H1 (cell line): Measurements from ENCODE around the gene SMIM7. TPM values are rescaled to one million over a fixed set of nuclear protein-coding genes. Genes with fewer than 3 reads are reported as not detected.

Experiments used
- CTCF ChIA-PET: fragments of 300-600 bp; sonication (Branson Sonifier 250); formaldehyde crosslinking; loops from one replicate; lab custom pipeline; 2021; ENCODE audit not compliant: partially characterized antibody; lab: Charles Lee
- POLR2A ChIA-PET: fragments of 300-600 bp; sonication (Branson Sonifier 250); formaldehyde crosslinking; loops from one replicate; lab custom pipeline; 2021; ENCODE audit warnings: inconsistent platforms; ENCODE audit not compliant: partially characterized antibody; lab: Charles Lee
- DNase-seq, 2 experiments: peaks; one replicate each; pipeline versions ENCODE4 v3.0.0 to v3.0.0-alpha.2; 2010 to 2022; ENCODE audit warnings: low spot score in 2 of 2, low read depth in 1 of 2, mixed read lengths in 1 of 2
- FAIRE-seq: peaks from 2 replicates; lab custom pipeline; 2011; peaks lifted over from hg19 to GRCh38; lab: Jason Lieb, UNC
- H2AFZ ChIP-seq: 2 replicates; pipeline ENCODE4 v1.8.1; 2012; ENCODE audit warnings: low read length, inconsistent platforms
- H2AK5ac ChIP-seq: 2 replicates; pipeline ENCODE4 v1.6.1; 2013; ENCODE audit warnings: low read depth, low read length
- H2BK120ac ChIP-seq: replicated peaks from 2 replicates; pipeline ENCODE3; 2013; ENCODE audit warnings: low read depth, low read length, inconsistent platforms
- H2BK12ac ChIP-seq: 2 replicates; pipeline ENCODE4 v1.6.1; 2013; ENCODE audit warnings: low read depth, low read length
- H2BK15ac ChIP-seq: 2 replicates; pipeline ENCODE4 v1.6.1; 2013; ENCODE audit warnings: low read length
- H2BK20ac ChIP-seq: 2 replicates; pipeline ENCODE4 v1.6.1; 2013; ENCODE audit warnings: low read length
- H2BK5ac ChIP-seq: 2 replicates; pipeline ENCODE4 v1.6.1; 2013; ENCODE audit warnings: low read depth, low read length
- H3K14ac ChIP-seq: 2 replicates; pipeline ENCODE4 v1.6.1; 2013; ENCODE audit warnings: inconsistent platforms; ENCODE audit not compliant: insufficient read length
- H3K18ac ChIP-seq: 2 replicates; pipeline ENCODE4 v1.6.1; 2013; ENCODE audit warnings: low read length; ENCODE audit errors: extremely low read depth
- H3K23ac ChIP-seq: 2 replicates; pipeline ENCODE4 v1.6.1; 2013; ENCODE audit warnings: inconsistent platforms; ENCODE audit not compliant: insufficient read length
- H3K23me2 ChIP-seq: 2 replicates; pipeline ENCODE4 v1.6.1; 2013; ENCODE audit warnings: low read depth, low read length
- H3K27ac ChIP-seq: 2 replicates; pipeline ENCODE4 v1.6.1; 2011; ENCODE audit warnings: low read depth, low read length, inconsistent platforms
- H3K27me3 ChIP-seq, 4 experiments: replicated peaks in 1 of 4; 1 replicate in 1 of 4; 2 replicates in 3 of 4; pipeline versions ENCODE4 v1.6.1 to v1.8.1; 2011 to 2013; ENCODE audit warnings: low read length in 3 of 4, mild to moderate bottlenecking in 3 of 4, inconsistent platforms in 2 of 4, mixed read lengths in 2 of 4, moderate library complexity in 1 of 4; ENCODE audit not compliant: control insufficient read depth in 3 of 4, insufficient read depth in 3 of 4; ENCODE audit errors: extremely low read depth in 1 of 4
- H3K36me3 ChIP-seq, 4 experiments: 2 replicates each; pipeline versions ENCODE4 v1.6.1 to v1.8.1; 2011 to 2013; ENCODE audit warnings: mild to moderate bottlenecking in 4 of 4, low read length in 3 of 4, moderate library complexity in 2 of 4, control low read depth in 1 of 4, inconsistent platforms in 1 of 4; ENCODE audit not compliant: insufficient read depth in 4 of 4, control insufficient read depth in 2 of 4
- H3K4ac ChIP-seq: replicated peaks from 2 replicates; pipeline ENCODE3; 2013; ENCODE audit warnings: low read length, low read depth, mixed read lengths, inconsistent platforms; ENCODE audit not compliant: insufficient read length
- H3K4me1 ChIP-seq, 4 experiments: replicated peaks in 1 of 4; 1 replicate in 1 of 4; 2 replicates in 3 of 4; pipeline versions ENCODE4 v1.6.1 to v1.8.1; 2011 to 2013; ENCODE audit warnings: low read length in 3 of 4, inconsistent platforms in 2 of 4, mixed read lengths in 1 of 4; ENCODE audit not compliant: insufficient read depth in 4 of 4, control insufficient read depth in 3 of 4
- H3K4me2 ChIP-seq, 2 experiments: 2 replicates each; pipeline versions ENCODE4 v1.6.1 to v1.8.1; 2011 to 2013; ENCODE audit warnings: low read depth in 2 of 2, low read length in 2 of 2, control low read depth in 1 of 2, inconsistent platforms in 1 of 2, mild to moderate bottlenecking in 1 of 2; ENCODE audit not compliant: insufficient read depth in 1 of 2
- H3K4me3 ChIP-seq, 4 experiments: fragments of 200-600, 300-600 bp in 1 of 4; sonication (generic), shearing (Covaris generic), sonication (Bioruptor Twin) in 1 of 4; 2 replicates each; pipeline versions ENCODE4 v1.5.1 to v1.8.1; 2011 to 2016; ENCODE audit warnings: low read length in 4 of 4, low read depth in 3 of 4, control low read depth in 2 of 4, inconsistent platforms in 2 of 4, mild to moderate bottlenecking in 2 of 4, mixed read lengths in 1 of 4, moderate library complexity in 1 of 4; ENCODE audit not compliant: insufficient read depth in 2 of 4; ENCODE audit errors: extremely low read depth in 1 of 4
- H3K56ac ChIP-seq: replicated peaks from 2 replicates; pipeline ENCODE3; 2013; ENCODE audit warnings: low read depth, mild to moderate bottlenecking, mixed read lengths, low read length, inconsistent platforms; ENCODE audit not compliant: insufficient read length
- H3K79me1 ChIP-seq: 2 replicates; pipeline ENCODE4 v1.6.1; 2013; ENCODE audit warnings: low read depth, low read length, control low read depth
- H3K79me2 ChIP-seq, 2 experiments: 2 replicates each; pipeline versions ENCODE4 v1.6.1 to v1.8.1; 2012 to 2013; ENCODE audit warnings: low read length in 2 of 2, mild to moderate bottlenecking in 2 of 2, inconsistent platforms in 1 of 2; ENCODE audit not compliant: insufficient read depth in 2 of 2, control insufficient read depth in 1 of 2
- H3K9ac ChIP-seq, 4 experiments: replicated peaks in 1 of 4; 1 replicate in 1 of 4; 2 replicates in 3 of 4; pipeline versions ENCODE4 v1.6.1 to v1.8.1; 2011 to 2013; ENCODE audit warnings: low read depth in 3 of 4, low read length in 3 of 4, control low read depth in 2 of 4, mild to moderate bottlenecking in 2 of 4, moderate library complexity in 2 of 4, inconsistent platforms in 1 of 4; ENCODE audit errors: extremely low read depth in 1 of 4
- H3K9me3 ChIP-seq, 2 experiments: 2 replicates each; pipeline versions ENCODE4 v1.6.1 to v1.8.1; 2012 to 2013; ENCODE audit warnings: mild to moderate bottlenecking in 2 of 2, moderate library complexity in 2 of 2, control low read depth in 1 of 2, inconsistent platforms in 1 of 2, low read depth in 1 of 2, low read length in 1 of 2, mixed read lengths in 1 of 2; ENCODE audit not compliant: insufficient read depth in 2 of 2
- H4K20me1 ChIP-seq, 2 experiments: replicated peaks in 1 of 2; 2 replicates each; pipeline versions ENCODE3 to v1.8.1; 2011 to 2013; ENCODE audit warnings: inconsistent platforms in 2 of 2, low read length in 2 of 2, mild to moderate bottlenecking in 1 of 2; ENCODE audit not compliant: insufficient read depth in 2 of 2, control insufficient read depth in 1 of 2
- H4K5ac ChIP-seq: 2 replicates; pipeline ENCODE4 v1.6.1; 2013; ENCODE audit warnings: low read length, low read depth, mixed read lengths, inconsistent platforms; ENCODE audit not compliant: insufficient read length
- H4K8ac ChIP-seq: 2 replicates; pipeline ENCODE4 v1.8.0; 2013; ENCODE audit warnings: mild to moderate bottlenecking, moderate library complexity, low read length, inconsistent platforms; ENCODE audit not compliant: insufficient read depth; ENCODE audit errors: extremely low read depth
- H4K91ac ChIP-seq: replicated peaks from 2 replicates; pipeline ENCODE3; 2013; ENCODE audit warnings: low read length, mixed read lengths, inconsistent platforms; ENCODE audit not compliant: insufficient read length
- CTBP2 ChIP-seq: IDR thresholded peaks from 2 replicates; pipeline ENCODE4 v1.7.0; 2011; ENCODE audit warnings: borderline replicate concordance, mild to moderate bottlenecking, moderate library complexity, mixed read lengths, low read length; ENCODE audit not compliant: insufficient read depth, insufficient read length
- KDM1A ChIP-seq: fragments of 200-600, 300-600 bp; sonication (generic); IDR thresholded peaks from 2 replicates; pipeline ENCODE4 v1.7.1; 2016; ENCODE audit warnings: mild to moderate bottlenecking, low read length, borderline replicate concordance
- WGBS, 2 experiments: shearing (Covaris generic) in 1 of 2; methylation state at CpG; one replicate each; pipeline versions ENCODE4 v1.1.6 to v1.1.7; 2013 to 2015; ENCODE audit warnings: low lambda C conversion rate in 2 of 2, mixed read lengths in 2 of 2, inconsistent platforms in 1 of 2, low coverage in 1 of 2, missing lambda C conversion rate in 1 of 2; ENCODE audit not compliant: insufficient replicate concordance in 2 of 2, insufficient coverage in 1 of 2, insufficient read length in 1 of 2; ENCODE audit errors: extremely low coverage in 1 of 2, missing lambda C conversion rate in 1 of 2; 5-methylcytosine and 5-hydroxymethylcytosine counted together
- polyA plus RNA-seq, 7 experiments: library from polyadenylated mRNA; depleted of rRNA in 3 of 7; stranded (reverse) in 5 of 7; unstranded in 2 of 7; fragments of >200 nt in 5 of 7; fragments of 200-250 nt in 2 of 7; gene quantifications; 1 replicate in 5 of 7; 2 replicates in 1 of 7; 4 replicates in 1 of 7; pipeline versions ENCODE4 v1.2.1 to v1.2.3, GENCODE V29; 2011 to 2013; ENCODE audit warnings: missing spikeins in 2 of 7, mixed read lengths in 2 of 7
- total RNA-seq: library from RNA; stranded (reverse); fragmentation: NEBNext Ultra II Directional; extraction: Animal tissue kit (Norgen Biotek cat#: 25700); gene quantifications from 2 replicates; pipeline ENCODE4 v1.2.1, GENCODE V29; 2021

The SMIM7 gene
- total and polyA plus RNA-seq, 2 of the 8 experiments (the other 6 are each of a cell fraction or from before 2014, with no cell fraction given) = 55.5 to 67.5 TPM

GRCh38 chr19:16631465-16631864, 28.5 kb downstream of the SMIM7 start:
- Histone ChIP-seq H3K56ac (no peak overlapping the region), H3K9ac (no peak overlapping the region), H4K5ac (no peak overlapping the region), H3K4me1 (peaks cover 2 to 7% (median 4%) of the 10 kb centered on the region in 4 experiments; a peak in 6 of 7 replicates), H3K27me3 (no peaks in the 10 kb centered on the region), H3K36me3 (peaks cover 0 to 4% (median 2%) of the 10 kb centered on the region in 4 experiments; a peak in 3 of 8 replicates), H3K79me1 (no peaks in the 10 kb centered on the region), H4K20me1 (peaks cover 8 to 10% of the 10 kb centered on the region in 2 experiments), H2BK5ac (no peak overlapping the region; the same call in 1 of the 2 replicates), H3K14ac (no peak overlapping the region), H3K23ac (no peak overlapping the region), H2BK15ac (no peak overlapping the region), H2BK12ac (no peak overlapping the region), H3K9me3 (no peaks in the 10 kb centered on the region), H2BK120ac (no peak overlapping the region), H4K8ac (no peak overlapping the region), H2BK20ac (no peak overlapping the region), H4K91ac (no peak overlapping the region), H3K4me2 (no peak overlapping the region), H3K79me2 (peaks cover 0 to 17% of the 10 kb centered on the region in 2 experiments), H2AK5ac (no peak overlapping the region), H2AFZ (no peak overlapping the region), H3K27ac (no peak overlapping the region), H3K23me2 (peaks cover 10% of the 10 kb centered on the region; the same call in 1 of the 2 replicates), H3K4me3 (no peak overlapping the region), H3K4ac (no peak overlapping the region), H3K18ac (no peak overlapping the region)
- POLR2A ChIA-PET = interaction anchor here (4.4 kb wide), 1 partner anchor 7 kb away, joined by 27 read pairs; no protein-coding TSS in a partner anchor
- TF ChIP-seq KDM1A (no peak), CTBP2 (no peak)
- WGBS, 2 experiments = 95% methylated on average over 6 of the region's 6 CpGs; no CpG with 5 or more reads in 1 of the 2 experiments
- FAIRE-seq (no peak), DNase-seq (no peak)
- CTCF ChIA-PET = interaction anchor here (0.7 to 1.9 kb wide), 2 partner anchors 44 to 45 kb away, joined by 3 to 6 read pairs; no protein-coding TSS in a partner anchor
